Epithelial cell of esophagus (primary cell): ENCODE results near the gene RNF2.

Experiments
- DNase-seq: peaks from one replicate; pipeline ENCODE4 v3.0.0; 2010; ENCODE audit warnings: low read depth
- H3K4me3 ChIP-seq: 2 replicates; pipeline ENCODE4 v1.5.1; 2011; ENCODE audit warnings: mild to moderate bottlenecking, low read length, control low read depth
- CTCF ChIP-seq: IDR thresholded peaks from 2 replicates; pipeline ENCODE4 v1.5.1; 2011; ENCODE audit warnings: low read depth, mild to moderate bottlenecking, low read length, control low read depth, inconsistent platforms; ENCODE audit not compliant: insufficient read depth; ENCODE audit errors: missing control alignments

The RNF2 gene

DNA sequence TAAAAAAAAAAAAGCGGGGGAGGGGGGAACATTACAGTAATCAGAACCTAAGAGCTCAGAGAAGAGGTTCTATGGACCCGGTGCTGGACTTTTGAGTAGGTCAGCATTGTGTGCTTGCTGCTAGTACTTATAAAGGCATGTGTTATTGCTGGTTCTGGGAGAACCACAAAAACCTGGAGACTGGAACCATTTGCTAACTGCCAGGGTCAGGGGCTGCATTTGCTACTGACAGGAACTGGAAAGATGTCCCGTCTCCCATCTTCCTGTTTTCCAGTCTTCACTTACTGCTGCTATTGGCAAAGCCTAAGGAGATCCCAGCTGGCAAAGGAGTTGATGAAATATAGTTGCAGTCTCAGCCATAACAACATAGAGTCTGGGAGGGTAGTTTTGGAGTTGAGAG lies 4.3 kb downstream of the RNF2 start:
- TF ChIP-seq CTCF, result no peak
- no peak for DNase-seq
- H3K4me3 ChIP-seq, result no peak overlapping the region

DNA sequence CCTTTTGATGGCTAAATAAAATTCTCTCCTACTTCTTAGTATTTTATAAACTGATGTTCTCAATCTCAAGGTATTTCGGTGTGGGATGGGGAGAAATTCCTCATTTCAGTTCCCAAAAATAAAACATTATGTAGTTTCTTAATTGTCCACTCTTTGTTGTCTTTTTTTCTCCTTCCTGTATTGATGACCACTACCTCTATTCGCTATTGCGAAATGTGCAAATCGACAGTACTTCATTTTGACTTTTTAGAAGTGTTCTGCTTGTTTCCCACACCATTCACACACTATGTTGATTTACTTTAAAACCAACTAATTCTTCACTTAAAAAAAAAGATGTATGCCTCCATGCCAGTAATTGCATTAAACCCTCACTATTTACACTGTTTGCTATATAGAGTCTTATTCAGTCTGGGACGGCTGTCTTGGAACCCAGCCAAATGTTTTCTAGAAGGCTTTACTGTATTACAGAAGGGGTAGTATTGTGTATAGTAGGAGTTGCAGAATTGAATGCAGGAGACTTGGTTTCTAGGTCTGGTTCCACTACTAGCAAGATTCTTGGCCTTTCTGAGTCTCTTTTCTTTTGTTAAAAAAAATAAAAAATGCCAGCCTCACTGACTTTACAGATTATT lies 5.6 kb downstream of the RNF2 start:
- no peak overlapping the region for H3K4me3 ChIP-seq
- no peak for TF ChIP-seq CTCF
- DNase-seq, result no peak

- no peak for TF ChIP-seq CTCF
- no peak for DNase-seq
Measured at GRCh38 chr1:185053204-185053603, 7.8 kb downstream of the RNF2 start.

DNA sequence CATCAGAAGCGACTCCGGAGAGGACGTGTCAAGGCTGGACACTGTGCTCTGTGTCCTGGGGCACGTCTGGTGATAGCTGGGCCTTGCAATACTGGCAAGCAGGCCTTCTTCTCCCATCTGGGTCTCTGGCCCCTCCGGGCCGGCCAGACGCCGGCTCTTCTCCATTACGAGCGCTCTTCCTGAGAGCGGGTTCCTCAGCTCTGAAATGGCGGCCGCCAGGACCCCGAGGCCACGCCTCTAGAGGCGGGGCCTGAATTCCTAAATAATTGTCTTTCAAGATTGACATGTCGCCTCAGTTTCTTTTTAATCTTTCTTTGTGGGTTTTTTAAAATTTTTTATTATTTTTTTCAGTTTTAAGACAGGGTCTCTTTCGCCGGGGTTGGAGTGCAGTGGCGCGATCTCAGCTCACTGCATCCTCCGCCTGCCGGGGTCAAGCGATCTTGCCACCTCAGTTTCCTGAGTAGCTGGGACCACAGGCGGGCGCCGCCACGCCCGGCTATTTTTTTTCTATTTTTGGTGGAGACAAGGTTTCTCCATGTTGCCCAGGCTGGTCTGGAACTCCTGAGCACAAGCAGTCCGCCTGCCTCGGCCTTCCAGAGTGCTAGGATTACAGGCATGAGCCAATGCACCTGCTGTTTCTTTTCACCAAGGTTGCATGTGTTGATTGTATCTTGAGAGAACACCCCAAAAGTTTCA lies 9.2 kb downstream of the RNF2 start:
- TF ChIP-seq CTCF, result no peak
- DNase-seq, result no peak
- no peak overlapping the region for H3K4me3 ChIP-seq

More at GRCh38 chr1:185053204-185053603, 7.8 kb downstream of the RNF2 start:
- H3K4me3 ChIP-seq, result no peak overlapping the region

DNA sequence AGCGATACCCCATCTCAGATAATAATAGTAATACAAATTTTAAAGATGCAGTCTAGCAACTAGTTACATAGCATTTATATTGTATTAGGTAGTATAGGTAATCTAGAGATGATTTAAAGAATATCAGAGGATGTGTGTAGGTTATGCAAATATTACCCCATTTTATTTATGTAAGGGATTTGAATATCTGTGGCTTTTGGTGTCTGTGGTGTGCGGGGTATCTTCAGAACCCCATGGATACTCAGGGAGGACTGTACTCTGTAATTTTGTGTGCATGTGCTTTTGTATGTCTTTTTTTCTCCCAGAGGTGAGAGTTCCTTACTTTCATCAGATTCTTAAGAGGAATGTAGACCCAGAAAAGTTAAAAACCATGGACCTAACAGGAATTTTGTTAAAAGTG lies 12.8 kb downstream of the RNF2 start:
- H3K4me3 ChIP-seq, result no peak overlapping the region
- DNase-seq, result no peak

GRCh38 chr1:185058876-185059275 lies 13.5 kb downstream of the RNF2 start:
- H3K4me3 ChIP-seq, result no peak overlapping the region
- no peak for TF ChIP-seq CTCF
- no peak for DNase-seq

More for the DNA sequence above, 12.8 kb downstream of the RNF2 start:
- TF ChIP-seq CTCF, result no peak
